Measurements from ENCODE around the gene SLC35F4.

The SLC35F4 gene

DNA sequence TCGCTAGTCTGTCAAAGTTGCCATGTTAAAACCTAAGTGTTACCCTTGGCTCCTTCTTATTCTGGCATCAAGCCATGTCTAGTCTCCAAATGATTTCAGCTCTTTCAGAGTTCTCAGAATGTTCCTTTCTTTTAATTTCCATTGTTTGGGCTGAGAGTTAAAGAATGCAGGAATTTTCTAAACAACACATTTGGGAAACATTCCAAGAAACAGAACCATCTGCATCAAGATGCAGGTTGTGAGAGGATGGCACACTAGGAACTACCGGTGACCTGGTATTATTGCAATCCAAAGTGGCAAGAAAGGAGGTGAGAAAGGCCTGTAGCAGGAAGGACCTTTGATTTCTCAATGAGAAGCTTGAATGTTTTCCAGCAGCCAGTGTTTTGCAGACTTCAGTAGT lies 30.1 kb downstream of the SLC35F4 start:
- ChIA-PET POLR2A (no interaction called here), CTCF (no interaction called here)
- DNase-seq (ENCODE audit: extremely low spot score) = no peak
- TF ChIP-seq SP1 (IDR thresholded peaks at IDR 0.05) (no peak), NFRKB (IDR thresholded peaks at IDR 0.05) (no peak), FOXK2 (IDR thresholded peaks at IDR 0.05) (no peak), FOXM1 (IDR thresholded peaks at IDR 0.05; ENCODE audit: borderline replicate concordance) (no peak), BHLHE40 (IDR thresholded peaks at IDR 0.05; ENCODE audit: borderline replicate concordance) (no peak), TARDBP (IDR thresholded peaks at IDR 0.05) (no peak), LEF1 (IDR thresholded peaks at IDR 0.05; ENCODE audit: borderline replicate concordance) (no peak), ZNF384 (IDR thresholded peaks at IDR 0.05) (no peak), CTBP1 (IDR thresholded peaks at IDR 0.05; ENCODE audit: borderline replicate concordance) (no peak), ARNT (IDR thresholded peaks at IDR 0.05) (no peak), HDGF (IDR thresholded peaks at IDR 0.05; ENCODE audit: borderline replicate concordance) (no peak), L3MBTL2 (conservative IDR thresholded peaks at IDR 0.05) (no peak), ELF4 (IDR thresholded peaks at IDR 0.05) (no peak)
- TF ChIP-seq, protein P1, sequence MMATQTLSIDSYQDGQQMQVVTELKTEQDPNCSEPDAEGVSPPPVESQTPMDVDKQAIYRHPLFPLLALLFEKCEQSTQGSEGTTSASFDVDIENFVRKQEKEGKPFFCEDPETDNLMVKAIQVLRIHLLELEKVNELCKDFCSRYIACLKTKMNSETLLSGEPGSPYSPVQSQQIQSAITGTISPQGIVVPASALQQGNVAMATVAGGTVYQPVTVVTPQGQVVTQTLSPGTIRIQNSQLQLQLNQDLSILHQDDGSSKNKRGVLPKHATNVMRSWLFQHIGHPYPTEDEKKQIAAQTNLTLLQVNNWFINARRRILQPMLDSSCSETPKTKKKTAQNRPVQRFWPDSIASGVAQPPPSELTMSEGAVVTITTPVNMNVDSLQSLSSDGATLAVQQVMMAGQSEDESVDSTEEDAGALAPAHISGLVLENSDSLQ (IDR thresholded peaks at IDR 0.05) = no peak

DNA sequence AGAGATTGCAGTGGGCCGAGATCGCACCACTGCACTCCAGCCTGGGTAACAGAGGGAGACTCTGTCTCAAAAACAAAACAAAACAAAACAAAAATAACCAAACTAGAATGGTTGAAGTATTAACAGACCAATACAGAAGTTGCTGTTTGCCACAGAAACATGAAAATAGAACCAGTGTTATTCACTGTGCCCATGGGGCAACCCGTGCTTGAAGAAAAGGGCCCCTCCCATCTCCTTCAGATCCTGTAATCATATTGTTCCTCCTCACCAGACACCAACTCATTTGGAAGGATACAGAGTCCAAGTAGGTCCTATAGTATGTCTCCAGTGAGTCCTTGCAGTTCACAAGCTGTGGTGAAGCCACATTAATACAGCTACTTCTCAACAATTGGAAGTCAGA lies 30.9 kb downstream of the SLC35F4 start:
- POLR2A ChIA-PET = no interaction called here
- no peak for DNase-seq (ENCODE audit: extremely low spot score)
- TF ChIP-seq SP1 (IDR thresholded peaks at IDR 0.05) (no peak), TARDBP (IDR thresholded peaks at IDR 0.05) (no peak), SUZ12 (IDR thresholded peaks at IDR 0.05) (no peak), L3MBTL2 (conservative IDR thresholded peaks at IDR 0.05) (no peak), CTBP1 (IDR thresholded peaks at IDR 0.05; ENCODE audit: borderline replicate concordance) (no peak)
- CTCF ChIA-PET = no interaction called here

DNA sequence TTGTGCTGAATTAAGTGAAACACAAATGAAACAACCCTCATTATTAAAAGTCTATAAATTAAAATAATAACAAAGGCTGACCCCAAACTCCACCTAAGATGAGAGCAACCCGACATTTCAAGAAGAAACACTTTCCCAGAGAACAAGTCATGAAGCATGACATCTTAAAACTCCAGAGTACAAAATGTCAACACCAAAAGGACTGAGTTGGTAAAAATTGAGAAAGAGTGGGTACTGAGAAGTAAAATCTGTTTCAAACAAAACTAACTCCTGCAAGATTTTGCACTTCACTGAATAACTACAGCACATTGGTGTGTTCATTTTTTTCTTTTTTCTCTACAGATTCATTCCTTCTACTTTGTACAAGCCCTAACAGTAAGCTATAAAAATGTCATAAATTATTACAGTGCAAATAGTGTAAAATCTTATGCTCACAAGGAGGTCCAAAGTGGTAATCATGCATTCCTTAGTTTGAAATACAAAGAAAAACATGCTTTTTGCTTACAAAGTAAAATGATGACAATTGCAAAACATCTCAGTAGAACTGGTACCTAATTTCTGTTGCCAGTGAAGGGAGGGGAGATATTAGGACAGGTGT lies 31.8 kb downstream of the SLC35F4 start:
- ChIA-PET POLR2A (no interaction called here), CTCF (no interaction called here)
- no peak for DNase-seq (ENCODE audit: extremely low spot score)
- no peak for TF ChIP-seq LEF1 (IDR thresholded peaks at IDR 0.05; ENCODE audit: borderline replicate concordance)
- TF ChIP-seq BHLHE40 (IDR thresholded peaks at IDR 0.05; ENCODE audit: borderline replicate concordance) = no peak
- no peak for TF ChIP-seq HDGF (IDR thresholded peaks at IDR 0.05; ENCODE audit: borderline replicate concordance)
- TF ChIP-seq SP1 (IDR thresholded peaks at IDR 0.05) = no peak
- TF ChIP-seq ARNT (IDR thresholded peaks at IDR 0.05) = no peak
- no peak for TF ChIP-seq FOXK2 (IDR thresholded peaks at IDR 0.05)
- no peak for TF ChIP-seq SUZ12 (IDR thresholded peaks at IDR 0.05)
- no peak for TF ChIP-seq FOXM1 (IDR thresholded peaks at IDR 0.05; ENCODE audit: borderline replicate concordance)
- no peak for TF ChIP-seq L3MBTL2 (conservative IDR thresholded peaks at IDR 0.05)
- TF ChIP-seq, protein P1 (IDR thresholded peaks at IDR 0.05) = no peak
- TF ChIP-seq CTBP1 (IDR thresholded peaks at IDR 0.05; ENCODE audit: borderline replicate concordance) = no peak
- TF ChIP-seq TARDBP (IDR thresholded peaks at IDR 0.05) = no peak
- no peak for TF ChIP-seq NFRKB (IDR thresholded peaks at IDR 0.05)
- no peak for TF ChIP-seq FOXA1 (IDR thresholded peaks at IDR 0.05)
- TF ChIP-seq ELF4 (IDR thresholded peaks at IDR 0.05) = no peak

DNA sequence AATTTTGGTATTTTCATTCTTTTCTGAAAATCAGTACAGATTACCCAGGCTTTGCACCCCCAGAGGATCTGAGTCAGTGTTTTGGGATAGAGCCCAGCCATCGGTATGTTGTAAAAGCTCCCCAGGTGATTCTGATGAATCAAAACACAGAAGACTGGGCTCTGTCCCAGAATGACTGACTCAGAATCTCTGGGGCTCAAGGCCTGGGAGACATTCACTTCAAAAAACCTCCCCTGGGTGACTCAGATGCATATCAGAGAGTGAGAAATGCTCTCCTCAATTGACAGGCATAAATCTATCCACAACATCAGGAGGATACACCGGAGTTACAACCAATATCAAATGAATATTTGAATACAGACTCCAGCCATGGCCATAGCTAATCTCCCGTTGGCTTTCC lies 32.6 kb downstream of the SLC35F4 start:
- ChIA-PET POLR2A (no interaction called here), CTCF (no interaction called here)
- no peak for DNase-seq (ENCODE audit: extremely low spot score)
- TF ChIP-seq NFRKB (IDR thresholded peaks at IDR 0.05) (no peak), LEF1 (IDR thresholded peaks at IDR 0.05; ENCODE audit: borderline replicate concordance) (no peak), BHLHE40 (IDR thresholded peaks at IDR 0.05; ENCODE audit: borderline replicate concordance) (no peak), ZNF384 (IDR thresholded peaks at IDR 0.05) (no peak), CTBP1 (IDR thresholded peaks at IDR 0.05; ENCODE audit: borderline replicate concordance) (no peak), SP1 (IDR thresholded peaks at IDR 0.05) (no peak), HDGF (IDR thresholded peaks at IDR 0.05; ENCODE audit: borderline replicate concordance) (no peak)

DNA sequence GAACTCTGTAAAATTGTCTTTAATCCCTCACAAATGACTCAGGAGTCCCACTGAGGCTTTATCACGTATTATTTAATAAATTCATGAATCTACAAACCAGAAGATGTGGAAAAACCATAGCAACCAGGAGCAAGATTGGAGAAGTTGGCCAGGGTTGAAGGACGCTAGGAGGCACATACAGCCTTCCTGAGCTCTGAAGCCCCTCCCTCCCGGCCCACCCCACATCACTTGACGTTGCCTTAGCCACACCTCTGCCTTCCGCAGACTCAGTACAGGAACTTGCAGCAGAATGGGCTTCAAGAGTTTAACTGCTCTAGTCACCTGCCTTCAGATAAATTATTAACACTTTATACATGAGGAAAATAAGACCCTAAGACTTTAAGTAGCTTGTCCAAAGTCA lies 33.9 kb downstream of the SLC35F4 start:
- CTCF ChIA-PET = no interaction called here
- DNase-seq (ENCODE audit: extremely low spot score) = peak; percentile 54
- TF ChIP-seq NFRKB (IDR thresholded peaks at IDR 0.05) = no peak
- no peak for TF ChIP-seq CTBP1 (IDR thresholded peaks at IDR 0.05; ENCODE audit: borderline replicate concordance)
- no peak for TF ChIP-seq L3MBTL2 (conservative IDR thresholded peaks at IDR 0.05)
- TF ChIP-seq SP1 (IDR thresholded peaks at IDR 0.05) = no peak
- no peak for TF ChIP-seq HDGF (IDR thresholded peaks at IDR 0.05; ENCODE audit: borderline replicate concordance)
- TF ChIP-seq BHLHE40 (IDR thresholded peaks at IDR 0.05; ENCODE audit: borderline replicate concordance) = no peak
- TF ChIP-seq, protein P1 (IDR thresholded peaks at IDR 0.05) = no peak
- TF ChIP-seq ARNT (IDR thresholded peaks at IDR 0.05) = no peak
- no peak for TF ChIP-seq FOXM1 (IDR thresholded peaks at IDR 0.05; ENCODE audit: borderline replicate concordance)
- TF ChIP-seq ELF4 (IDR thresholded peaks at IDR 0.05) = no peak
- no peak for TF ChIP-seq TARDBP (IDR thresholded peaks at IDR 0.05)
- no peak for TF ChIP-seq LEF1 (IDR thresholded peaks at IDR 0.05; ENCODE audit: borderline replicate concordance)
- TF ChIP-seq FOXK2 (IDR thresholded peaks at IDR 0.05) = no peak
- TF ChIP-seq FOXA1 (IDR thresholded peaks at IDR 0.05) = no peak
- TF ChIP-seq SUZ12 (IDR thresholded peaks at IDR 0.05) = no peak
- no peak for TF ChIP-seq ZNF384 (IDR thresholded peaks at IDR 0.05)
- POLR2A ChIA-PET = no interaction called here

DNA sequence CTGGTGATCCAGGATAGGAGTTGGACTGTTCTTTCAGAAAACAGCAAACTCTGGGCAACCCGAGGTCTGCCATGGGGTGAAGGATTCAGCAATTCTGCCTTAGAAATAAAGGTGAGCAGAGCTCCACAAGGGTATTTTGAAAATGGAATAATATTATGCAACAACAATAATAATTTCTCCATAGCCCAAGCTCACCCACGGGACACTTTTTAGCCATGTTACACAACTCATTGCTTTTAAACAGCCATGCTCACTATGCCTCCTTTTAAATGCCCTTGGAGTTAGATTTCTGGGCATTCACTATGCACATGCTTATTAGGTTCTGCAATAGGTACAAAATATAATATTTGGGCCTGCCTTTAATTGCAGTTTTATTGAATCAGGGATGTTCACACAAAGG lies 37.2 kb downstream of the SLC35F4 start:
- no peak for DNase-seq (ENCODE audit: extremely low spot score)
- ChIA-PET CTCF (no interaction called here), POLR2A (no interaction called here)
- no peak for TF ChIP-seq TARDBP (IDR thresholded peaks at IDR 0.05)
- no peak for TF ChIP-seq LEF1 (IDR thresholded peaks at IDR 0.05; ENCODE audit: borderline replicate concordance)
- TF ChIP-seq FOXK2 (IDR thresholded peaks at IDR 0.05) = no peak
- TF ChIP-seq HDGF (IDR thresholded peaks at IDR 0.05; ENCODE audit: borderline replicate concordance) = no peak
- TF ChIP-seq CTBP1 (IDR thresholded peaks at IDR 0.05; ENCODE audit: borderline replicate concordance) = no peak
- TF ChIP-seq ARNT (IDR thresholded peaks at IDR 0.05) = no peak
- no peak for TF ChIP-seq BHLHE40 (IDR thresholded peaks at IDR 0.05; ENCODE audit: borderline replicate concordance)
- TF ChIP-seq NFRKB (IDR thresholded peaks at IDR 0.05) = no peak
- TF ChIP-seq FOXM1 (IDR thresholded peaks at IDR 0.05; ENCODE audit: borderline replicate concordance) = no peak
- TF ChIP-seq L3MBTL2 (conservative IDR thresholded peaks at IDR 0.05) = no peak
- TF ChIP-seq SP1 (IDR thresholded peaks at IDR 0.05) = no peak
- TF ChIP-seq FOXA1 (IDR thresholded peaks at IDR 0.05) = no peak
- no peak for TF ChIP-seq ZNF384 (IDR thresholded peaks at IDR 0.05)
- TF ChIP-seq SUZ12 (IDR thresholded peaks at IDR 0.05) = no peak
- no peak for TF ChIP-seq ELF4 (IDR thresholded peaks at IDR 0.05)
- TF ChIP-seq, protein P1 (IDR thresholded peaks at IDR 0.05) = no peak

Data from HEK293T (cell line).